ENCODE results near the gene KIF5A.

Gene KIF5A

DNA sequence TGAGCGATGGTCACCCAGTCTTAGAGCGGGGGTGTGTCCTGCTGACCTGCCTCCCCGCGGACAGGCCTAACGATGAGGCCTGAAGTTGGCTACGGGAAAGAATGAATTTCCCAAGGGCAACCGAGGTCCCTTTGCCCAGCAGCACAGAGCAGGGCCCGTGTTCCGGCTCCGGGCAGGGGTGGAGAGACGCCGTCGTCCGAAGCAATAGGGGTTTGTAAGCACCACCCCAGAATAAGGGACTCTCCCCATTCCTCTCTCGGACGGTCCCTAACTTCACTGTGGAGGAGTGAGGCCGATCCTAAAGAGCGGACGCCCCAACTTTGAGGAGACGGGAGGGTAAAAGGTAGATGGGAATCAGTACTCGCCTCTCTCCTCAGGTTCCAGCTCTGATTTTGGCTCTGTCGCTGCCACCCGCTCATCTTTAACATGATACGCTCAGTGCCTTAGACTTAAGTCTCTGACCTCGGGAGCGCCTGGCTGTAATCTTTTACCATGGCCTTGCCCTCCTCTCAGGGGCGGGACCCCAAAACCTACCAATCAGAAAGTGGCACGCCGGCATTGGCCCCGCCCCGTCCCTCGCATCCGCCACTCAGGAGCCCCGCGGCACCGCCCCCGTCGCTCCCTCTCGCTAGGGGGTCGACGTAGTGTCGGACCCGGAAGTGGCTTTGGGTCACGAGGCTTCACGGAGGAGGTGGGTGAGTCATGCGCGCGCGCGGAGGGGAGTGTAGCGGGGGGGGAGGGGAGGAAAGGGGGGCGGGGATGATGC lies 29.6 kb upstream of the KIF5A start, which contains the start of gene DDIT3:
TSS of gene DDIT3 (minus strand) at position 462 of the 766 bp plus-strand sequence. CDS start 3,108 bp downstream, outside the sequence.
- peak; percentile 100 for DNase-seq (ENCODE audit: low read depth)

GRCh38 chr12:57521525-57522010 lies 28.3 kb upstream of the KIF5A start:
- DNase-seq (ENCODE audit: low read depth), result no peak

GRCh38 chr12:57522011-57522886 lies 27.6 kb upstream of the KIF5A start, which contains the start of gene MBD6:
MBD6 (plus strand) TSS chr12:57522824; CDS start chr12:57524304, 1,480 bp downstream.
- DNase-seq (ENCODE audit: low read depth), result peak; percentile 89

GRCh38 chr12:57522887-57523705 lies 26.7 kb upstream of the KIF5A start:
- no peak for DNase-seq (ENCODE audit: low read depth)

DNA sequence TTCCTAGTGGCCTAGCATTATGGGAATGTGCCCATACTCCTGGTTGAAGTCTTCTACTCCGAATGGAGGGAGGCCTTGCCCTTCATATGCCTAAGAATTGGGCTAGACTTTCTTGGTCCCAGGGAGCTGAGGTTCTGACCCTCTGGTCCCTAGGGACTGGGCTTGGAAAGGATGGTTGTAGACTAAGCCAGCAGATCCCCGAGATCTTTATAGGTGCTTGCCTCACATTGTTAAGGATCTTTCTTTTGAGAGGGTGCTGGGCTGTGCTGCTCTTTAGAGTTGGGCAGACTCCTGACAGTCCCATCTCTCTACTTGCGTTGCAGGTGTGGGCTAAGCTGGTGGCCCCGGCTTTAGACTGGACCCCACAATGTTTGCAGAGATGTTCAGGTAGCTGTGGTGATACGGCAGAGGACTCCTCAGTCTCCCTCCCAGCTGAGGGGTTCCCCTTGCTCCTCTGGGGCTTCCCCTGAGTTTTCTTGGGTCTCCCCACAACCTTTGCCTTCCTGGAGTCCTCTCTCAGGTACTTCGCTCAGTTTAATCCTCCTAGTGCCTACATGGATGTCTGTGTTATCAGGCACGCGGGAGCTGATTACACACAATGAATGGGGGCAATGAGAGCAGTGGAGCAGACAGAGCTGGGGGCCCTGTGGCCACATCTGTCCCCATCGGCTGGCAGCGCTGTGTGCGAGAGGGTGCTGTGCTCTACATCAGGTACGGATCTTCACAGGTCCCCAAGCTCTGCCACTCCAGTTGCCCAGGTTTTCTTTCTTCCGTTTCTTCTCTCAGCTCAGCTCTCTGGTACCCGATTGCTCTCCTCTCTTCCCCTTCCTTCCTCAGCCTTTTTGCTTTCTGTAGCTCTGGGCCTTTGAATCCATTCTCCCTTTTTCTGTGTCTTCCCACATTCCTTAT lies 25.9 kb upstream of the KIF5A start:
- DNase-seq (ENCODE audit: low read depth), result no peak

GRCh38 chr12:57524814-57525614 lies 24.8 kb upstream of the KIF5A start:
- no peak for DNase-seq (ENCODE audit: low read depth)

DNA sequence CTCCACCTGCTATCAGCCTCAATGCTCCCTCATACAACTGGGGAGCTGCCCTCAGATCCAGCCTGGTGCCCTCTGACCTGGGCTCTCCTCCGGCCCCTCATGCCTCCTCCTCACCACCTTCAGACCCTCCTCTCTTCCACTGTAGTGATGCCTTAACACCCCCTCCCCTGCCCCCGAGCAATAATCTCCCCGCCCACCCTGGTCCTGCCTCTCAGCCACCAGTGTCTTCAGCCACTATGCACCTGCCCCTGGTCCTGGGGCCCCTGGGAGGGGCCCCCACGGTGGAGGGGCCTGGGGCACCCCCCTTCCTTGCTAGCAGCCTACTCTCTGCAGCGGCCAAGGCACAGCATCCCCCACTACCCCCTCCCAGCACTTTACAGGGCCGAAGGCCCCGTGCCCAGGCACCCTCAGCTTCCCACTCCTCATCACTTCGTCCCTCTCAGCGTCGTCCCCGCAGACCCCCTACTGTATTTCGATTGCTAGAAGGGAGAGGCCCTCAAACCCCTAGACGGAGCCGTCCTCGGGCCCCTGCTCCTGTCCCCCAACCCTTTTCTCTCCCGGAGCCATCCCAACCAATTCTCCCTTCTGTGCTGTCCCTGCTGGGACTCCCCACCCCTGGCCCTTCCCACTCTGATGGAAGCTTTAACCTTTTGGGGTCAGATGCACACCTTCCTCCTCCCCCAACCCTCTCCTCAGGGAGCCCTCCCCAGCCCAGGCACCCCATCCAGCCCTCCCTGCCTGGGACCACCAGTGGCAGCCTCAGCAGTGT lies 24.0 kb upstream of the KIF5A start:
- DNase-seq (ENCODE audit: low read depth), result no peak

- no peak for DNase-seq (ENCODE audit: low read depth)
These were observed 23.2 kb upstream of the KIF5A start for GRCh38 chr12:57526477-57527126.

DNA sequence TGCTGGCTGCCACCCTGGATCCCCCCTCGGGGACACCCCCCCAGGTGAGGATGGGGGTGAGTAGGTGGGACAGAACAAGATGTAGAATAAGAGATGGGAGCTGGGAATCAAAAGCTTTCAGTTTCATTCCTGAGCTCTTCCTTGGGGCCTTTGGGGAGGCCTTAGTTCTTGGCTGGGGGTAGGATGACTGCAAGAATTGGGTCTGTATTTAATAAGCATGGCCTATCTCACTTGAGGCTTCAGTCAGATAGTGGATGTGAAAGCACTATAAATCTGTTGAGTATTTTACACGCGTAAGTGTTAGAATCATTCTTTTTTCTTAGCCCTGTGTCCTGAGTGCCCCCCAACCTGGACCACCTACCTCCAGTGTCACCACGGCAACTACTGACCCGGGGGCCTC lies 22.7 kb upstream of the KIF5A start:
- no peak for DNase-seq (ENCODE audit: low read depth)

GRCh38 chr12:57528176-57528575 lies 21.7 kb upstream of the KIF5A start:
- no peak for DNase-seq (ENCODE audit: low read depth)

GRCh38 chr12:57528831-57529555 lies 20.9 kb upstream of the KIF5A start:
- DNase-seq (ENCODE audit: low read depth), result no peak

- DNase-seq (ENCODE audit: low read depth), result no peak
These were observed 20.0 kb upstream of the KIF5A start for GRCh38 chr12:57529831-57530230.

DNA sequence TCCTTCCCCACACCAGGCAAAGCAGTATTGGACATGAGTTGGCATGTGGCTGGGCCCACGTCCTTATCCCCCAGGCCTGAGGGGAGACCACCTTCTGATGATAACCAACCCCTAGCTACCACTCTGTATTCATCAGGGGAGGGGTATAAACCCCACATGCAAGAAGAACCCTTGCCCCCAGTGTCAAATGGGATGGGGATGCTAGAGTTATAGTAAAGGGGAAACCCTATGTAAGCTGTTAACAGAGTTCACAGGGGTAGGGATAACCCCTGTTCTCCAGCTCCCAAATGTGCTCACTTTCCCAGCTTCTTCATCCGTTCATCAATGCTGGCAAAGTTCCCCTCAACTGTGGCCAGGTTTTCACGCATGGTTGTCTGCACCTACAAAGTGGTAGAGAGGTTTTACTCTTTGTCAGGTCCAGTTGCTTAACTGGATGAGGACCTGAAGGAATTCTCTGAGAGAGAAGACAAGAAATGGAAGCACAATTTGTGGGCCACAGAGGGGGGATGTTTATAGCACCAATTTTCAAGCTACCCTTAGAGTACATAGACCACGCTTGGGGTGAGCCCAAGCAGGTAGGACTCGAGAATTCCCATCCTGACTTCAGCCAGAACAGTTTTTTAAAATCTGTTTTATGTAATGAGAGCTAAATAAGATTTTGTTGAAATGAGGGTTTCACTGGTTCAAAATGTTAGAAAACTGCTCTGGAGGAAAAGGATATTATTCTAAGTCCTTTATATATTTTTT lies 19.3 kb upstream of the KIF5A start:
- no peak for DNase-seq (ENCODE audit: low read depth)

- DNase-seq (ENCODE audit: low read depth), result no peak
These were observed 18.0 kb upstream of the KIF5A start for GRCh38 chr12:57531836-57532235.

DNA sequence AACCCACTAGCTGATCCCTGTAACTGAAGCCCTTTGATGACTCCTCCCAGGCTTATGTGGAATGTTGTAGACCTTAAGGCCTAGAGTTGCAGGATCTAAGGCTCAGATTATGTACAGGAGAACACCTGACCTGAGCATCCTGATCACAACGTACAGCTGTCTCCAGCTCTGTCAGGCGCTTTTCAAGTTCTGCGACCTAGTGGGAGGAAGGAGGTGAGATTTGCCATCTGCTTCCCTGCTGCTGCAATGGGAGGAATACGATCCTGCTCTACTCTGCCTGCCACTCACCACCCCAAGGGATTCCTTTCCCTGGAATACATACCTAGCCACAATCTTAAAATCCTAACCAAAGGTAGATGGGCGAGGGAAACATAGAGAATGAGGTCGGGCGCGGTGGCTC lies 16.7 kb upstream of the KIF5A start:
- no peak for DNase-seq (ENCODE audit: low read depth)

- no peak for DNase-seq (ENCODE audit: low read depth)
These were observed 15.6 kb upstream of the KIF5A start for GRCh38 chr12:57534250-57534649.

GRCh38 chr12:57534991-57535543 lies 14.8 kb upstream of the KIF5A start:
- no peak for DNase-seq (ENCODE audit: low read depth)

Data from activated T-helper 1 cell treated with Interleukin-2 at 50 U/mL for 16 hours (primary cell).